Cardiac septum (tissue), 1 donor: ENCODE results near the gene TFAP2B. TPM values are rescaled to one million over a fixed set of nuclear protein-coding genes. Genes with fewer than 3 reads are reported as not detected.

Source experiments
- DNase-seq: peaks from one replicate; pipeline ENCODE4 v3.0.0-alpha.2; 2020; ENCODE audit warnings: low spot score
- intact Hi-C: fragments of 100-400 bp; cut with DNase I; formaldehyde crosslinking; loops from one replicate; pipeline ENCODE4 v1.14.0; 2022
- total RNA-seq: library from RNA; stranded (reverse); fragmentation: NEBNext Ultra II Directional; extraction: Animal tissue kit (Norgen Biotek cat#: 25700); gene quantifications from one replicate; pipeline ENCODE4 v1.2.1, GENCODE V29; 2021
- donor health status: DM: no; HTN: no; CAD: no.

Gene TFAP2B
- total RNA-seq, 1 donor from 2014 or later: not detected

DNA sequence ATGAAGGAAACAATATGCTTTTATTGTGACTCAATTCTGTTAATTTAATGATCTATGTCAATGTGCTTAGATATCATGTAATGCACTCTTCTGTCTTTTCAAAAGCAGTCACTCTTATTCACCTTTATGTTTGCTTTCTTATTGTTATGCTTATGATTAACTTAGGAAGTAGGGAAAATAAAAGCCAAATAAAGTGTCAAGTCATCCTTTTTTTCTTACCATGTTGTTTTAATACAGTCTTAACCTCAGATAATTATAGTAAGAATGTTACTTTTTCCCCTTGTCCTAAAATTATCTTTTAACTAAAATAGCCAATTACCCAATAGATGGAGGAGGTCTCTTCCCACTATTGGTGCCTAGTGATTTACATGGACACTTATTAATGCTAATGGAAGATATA lies 72.6 kb downstream of the TFAP2B start:
- intact Hi-C loops: no loop called here
- DNase-seq: no peak

Other genes starting within 250 kb of the TFAP2B start
- gene TFAP2D, start 105.3 kb upstream of the TFAP2B start, total RNA-seq: not detected